ENCODE data around the gene GAB2.

GAB2 gene

GRCh38 chr11:78221396-78222315 lies 196.0 kb downstream of the GAB2 start:
- no peak overlapping the region for H3K4me3 ChIP-seq (ENCODE audit: low read depth, low read length)
- H3K9me3 ChIP-seq = no peaks in the 10 kb centered on the region
- peaks cover 74% of the 10 kb centered on the region for H3K36me3 ChIP-seq
- DNase-seq = no peak
- no peak for TF ChIP-seq CTCF (IDR thresholded peaks at IDR 0.05; ENCODE audit: low read depth, low read length)
- H3K4me1 ChIP-seq = peaks cover 4% of the 10 kb centered on the region; the same call in 1 of the 2 replicates
- no peaks in the 10 kb centered on the region for H3K27me3 ChIP-seq

DNA sequence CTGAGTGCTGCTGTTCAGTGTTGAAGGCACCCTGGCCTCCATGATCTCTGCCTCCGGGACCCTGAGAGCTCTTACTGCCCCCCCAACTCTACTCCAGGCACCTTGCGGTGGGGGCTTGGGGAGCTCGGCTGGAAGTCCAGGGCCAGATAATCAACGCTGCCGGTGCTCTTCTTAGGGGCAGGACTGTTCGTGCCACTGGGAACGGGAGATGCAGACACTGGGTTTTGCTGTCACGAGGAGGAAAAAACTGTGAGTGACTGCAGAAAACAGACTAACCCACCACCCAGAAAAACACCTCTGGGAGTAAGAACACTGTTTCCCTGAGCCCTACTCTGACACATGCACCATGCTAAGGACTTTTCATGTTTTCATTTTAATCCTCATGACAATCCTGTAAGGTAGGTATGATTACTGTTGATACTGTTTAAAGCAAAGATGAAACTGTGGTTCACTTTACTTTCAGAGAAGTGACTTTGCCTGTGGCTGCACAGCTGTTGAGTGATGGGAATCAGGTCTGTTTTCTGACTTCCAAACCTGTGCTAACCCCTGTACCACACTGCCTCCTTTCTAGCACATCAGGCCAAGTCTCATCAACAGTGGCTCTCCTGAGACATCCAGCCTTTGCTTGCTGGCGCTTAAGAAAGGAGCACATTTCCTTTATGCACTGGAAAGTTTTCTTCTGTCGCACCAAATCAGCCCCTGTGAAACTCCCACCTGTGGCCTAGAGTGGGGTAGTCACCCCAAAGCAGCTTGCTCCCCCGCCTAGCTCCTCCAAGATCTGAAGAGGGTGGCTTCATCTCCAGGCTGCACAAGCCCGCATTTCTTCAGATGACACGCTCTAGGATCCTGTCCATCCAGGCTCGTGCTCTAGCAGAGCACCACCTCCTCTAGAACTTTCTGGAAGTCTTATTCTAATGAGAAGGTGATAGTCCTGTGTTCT lies 197.1 kb downstream of the GAB2 start:
- H3K4me1 ChIP-seq = peaks cover 4% of the 10 kb centered on the region; the same call in 1 of the 2 replicates
- H3K36me3 ChIP-seq = peaks cover 72% of the 10 kb centered on the region
- no peak for TF ChIP-seq CTCF (IDR thresholded peaks at IDR 0.05; ENCODE audit: low read depth, low read length)
- DNase-seq = no peak
- no peaks in the 10 kb centered on the region for H3K9me3 ChIP-seq
- H3K27me3 ChIP-seq = no peaks in the 10 kb centered on the region
- H3K4me3 ChIP-seq (ENCODE audit: low read depth, low read length) = no peak overlapping the region

DNA sequence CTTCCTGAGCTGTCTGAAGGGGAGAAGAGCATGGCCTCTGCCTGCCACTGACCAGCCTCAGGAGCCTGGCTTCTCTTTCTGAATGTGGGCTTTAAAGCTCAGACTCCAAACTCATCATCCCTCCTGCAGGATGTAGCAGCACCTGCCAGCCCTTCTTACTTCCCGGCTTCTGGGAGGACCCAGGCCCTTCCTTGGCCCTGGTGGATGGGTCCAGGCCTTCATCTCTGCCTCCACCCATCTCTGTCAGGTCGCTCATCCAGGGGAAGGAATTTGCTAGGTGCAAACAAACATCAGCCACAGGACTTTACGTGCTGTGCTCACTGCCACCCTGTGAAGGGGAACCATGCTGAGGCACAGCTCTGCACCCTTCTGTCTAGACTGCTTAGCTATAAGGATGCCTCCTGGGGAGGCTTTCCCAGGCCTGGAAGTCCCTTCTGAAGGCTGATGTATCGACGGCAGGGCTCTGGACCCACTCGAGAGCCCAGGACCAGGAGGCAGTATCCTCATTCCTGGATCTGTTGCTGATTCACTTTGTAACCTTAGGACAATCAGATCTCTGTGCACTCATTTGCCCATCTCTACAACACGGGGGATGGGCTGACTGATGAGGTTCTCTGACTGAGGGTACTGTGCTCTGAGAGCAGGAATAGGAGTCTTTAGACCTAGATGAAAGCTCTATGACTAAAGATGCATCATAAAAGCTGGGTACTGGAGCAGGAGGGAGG lies 198.0 kb downstream of the GAB2 start:
- no peak for DNase-seq
- Histone ChIP-seq H3K27me3 (no peaks in the 10 kb centered on the region), H3K4me1 (peaks cover 4% of the 10 kb centered on the region; the same call in 1 of the 2 replicates), H3K36me3 (peaks cover 67% of the 10 kb centered on the region), H3K9me3 (no peaks in the 10 kb centered on the region), H3K4me3 (ENCODE audit: low read depth, low read length) (no peak overlapping the region)
- no peak for TF ChIP-seq CTCF (IDR thresholded peaks at IDR 0.05; ENCODE audit: low read depth, low read length)

DNA sequence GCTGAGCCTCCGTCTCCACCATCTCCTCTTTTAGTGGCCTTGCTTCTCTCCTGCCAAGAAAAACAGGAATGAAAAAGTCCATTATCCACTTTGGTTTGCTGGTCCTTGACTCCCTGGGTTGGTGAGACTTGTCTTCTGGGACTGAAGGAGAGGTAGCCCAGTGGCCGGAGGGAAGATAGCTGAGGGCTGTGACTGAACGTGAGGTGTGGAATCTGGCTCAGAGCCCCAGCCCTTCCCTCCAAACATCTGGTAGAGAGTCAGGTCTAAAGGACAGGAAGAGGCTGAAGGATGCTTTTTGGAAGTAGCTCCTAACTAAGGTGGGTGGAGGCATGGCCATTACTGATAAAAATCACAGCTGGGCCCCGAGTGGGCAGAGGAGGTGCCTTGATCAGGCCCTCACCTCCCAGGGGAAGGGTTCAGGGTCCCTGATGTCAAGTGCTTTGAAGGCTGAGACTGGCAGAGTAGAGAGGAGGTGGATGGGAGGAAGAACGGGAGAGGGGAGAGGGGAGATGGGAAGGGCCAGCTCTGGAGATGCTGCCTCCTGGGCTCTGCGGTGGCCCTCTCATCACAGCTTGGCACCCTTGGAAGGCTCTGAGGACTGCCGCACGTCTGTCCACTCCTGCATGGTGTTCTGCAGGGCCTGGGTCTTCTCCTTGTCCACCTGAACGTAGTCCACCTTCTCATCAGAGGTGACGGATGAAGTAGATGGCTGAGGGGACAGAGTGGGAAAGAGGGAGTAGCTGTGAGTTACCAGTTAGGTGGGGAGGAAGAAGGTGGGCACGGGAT lies 198.7 kb downstream of the GAB2 start:
- Histone ChIP-seq H3K4me1 (peaks cover 4% of the 10 kb centered on the region; the same call in 1 of the 2 replicates), H3K36me3 (peaks cover 68% of the 10 kb centered on the region), H3K27me3 (no peaks in the 10 kb centered on the region), H3K4me3 (ENCODE audit: low read depth, low read length) (no peak overlapping the region), H3K9me3 (no peaks in the 10 kb centered on the region)
- DNase-seq = no peak
- no peak for TF ChIP-seq CTCF (IDR thresholded peaks at IDR 0.05; ENCODE audit: low read depth, low read length)
